ENCODE data around the gene RPL36.

GRCh38 chr19:5711025-5711424 is 20.9 kb downstream of the RPL36 start:
- TF ChIP-seq, protein P1, sequence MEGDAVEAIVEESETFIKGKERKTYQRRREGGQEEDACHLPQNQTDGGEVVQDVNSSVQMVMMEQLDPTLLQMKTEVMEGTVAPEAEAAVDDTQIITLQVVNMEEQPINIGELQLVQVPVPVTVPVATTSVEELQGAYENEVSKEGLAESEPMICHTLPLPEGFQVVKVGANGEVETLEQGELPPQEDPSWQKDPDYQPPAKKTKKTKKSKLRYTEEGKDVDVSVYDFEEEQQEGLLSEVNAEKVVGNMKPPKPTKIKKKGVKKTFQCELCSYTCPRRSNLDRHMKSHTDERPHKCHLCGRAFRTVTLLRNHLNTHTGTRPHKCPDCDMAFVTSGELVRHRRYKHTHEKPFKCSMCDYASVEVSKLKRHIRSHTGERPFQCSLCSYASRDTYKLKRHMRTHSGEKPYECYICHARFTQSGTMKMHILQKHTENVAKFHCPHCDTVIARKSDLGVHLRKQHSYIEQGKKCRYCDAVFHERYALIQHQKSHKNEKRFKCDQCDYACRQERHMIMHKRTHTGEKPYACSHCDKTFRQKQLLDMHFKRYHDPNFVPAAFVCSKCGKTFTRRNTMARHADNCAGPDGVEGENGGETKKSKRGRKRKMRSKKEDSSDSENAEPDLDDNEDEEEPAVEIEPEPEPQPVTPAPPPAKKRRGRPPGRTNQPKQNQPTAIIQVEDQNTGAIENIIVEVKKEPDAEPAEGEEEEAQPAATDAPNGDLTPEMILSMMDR (IDR thresholded peaks at IDR 0.05): no peak
- no peak for TF ChIP-seq EZH2 (IDR thresholded peaks at IDR 0.05)

Data from neural progenitor cell (in vitro differentiated cells).